WTC11 (cell line): ENCODE measurements around the gene TMUB1.

Source experiments
- CTCF ChIP-seq: fragments of 200-600 bp; IDR thresholded peaks from 2 replicates; pipeline ENCODE4 v1.8.0; 2022; ENCODE audit warnings: antibody characterized with exemption
- KAT7 ChIP-seq: sonication (generic); formaldehyde crosslinking; IDR thresholded peaks from 2 replicates; pipeline ENCODE4 v1.8.1; 2023; ENCODE audit warnings: missing genetic modification reagents, mild to moderate bottlenecking, borderline replicate concordance
- MAX ChIP-seq: sonication (generic); formaldehyde crosslinking; IDR thresholded peaks from 2 replicates; pipeline ENCODE4 v1.8.0; 2022; ENCODE audit warnings: mild to moderate bottlenecking, missing genetic modification reagents
- MLX ChIP-seq: sonication (generic); formaldehyde crosslinking; IDR thresholded peaks from 2 replicates; pipeline ENCODE4 v1.8.1; 2023; ENCODE audit warnings: mild to moderate bottlenecking, missing genetic modification reagents, moderate library complexity

DNA sequence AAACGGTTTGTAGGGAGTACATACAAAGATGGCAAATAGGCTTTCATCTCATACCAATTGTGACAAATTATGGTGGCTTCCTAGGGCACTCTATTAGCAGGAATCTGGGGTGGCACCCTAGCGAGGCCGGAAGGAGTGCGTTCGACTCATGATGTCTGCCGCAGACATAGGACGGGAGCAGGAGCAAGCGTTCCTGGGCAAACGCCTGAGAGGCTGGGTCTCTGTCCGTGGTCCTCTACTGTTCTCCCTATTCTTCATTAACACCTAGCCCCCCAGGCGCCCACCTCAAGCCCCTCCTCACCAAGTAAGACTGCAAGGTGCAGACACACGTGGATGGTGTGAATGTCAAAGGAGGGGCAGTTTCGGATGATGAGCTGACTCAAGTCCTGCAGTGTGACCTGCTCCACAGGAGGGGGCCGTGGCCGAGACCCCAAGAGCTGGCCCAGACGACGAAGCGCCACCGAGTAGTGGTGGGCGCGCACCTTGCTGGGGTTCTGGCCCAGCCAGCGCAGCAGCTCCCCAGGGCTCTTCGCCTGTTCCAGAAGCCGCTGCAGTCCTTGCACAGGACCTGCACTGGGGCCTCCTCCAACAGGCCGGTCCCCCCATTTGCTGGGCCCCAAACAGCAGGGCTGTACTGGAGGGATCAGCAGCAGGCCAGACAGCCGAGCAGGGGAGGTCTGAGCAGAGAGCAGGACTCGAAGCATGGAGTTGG lies 3.9 kb downstream of the TMUB1 start:
- TF ChIP-seq CTCF: no peak
- no peak for TF ChIP-seq KAT7 (CRISPR knock-in tag)
- no peak for TF ChIP-seq MLX
- no peak for TF ChIP-seq MAX (CRISPR knock-in tag)
